GM19238 (cell line): ENCODE results near the gene TXLNA.
A peak's percentile ranks its signal among the peaks of the same experiment; 100 is the strongest.

Source experiments
- DNase-seq: peaks from one replicate; pipeline ENCODE4 v3.0.0; 2011; ENCODE audit warnings: low spot score; ENCODE audit not compliant: insufficient read length

Gene TXLNA

DNA sequence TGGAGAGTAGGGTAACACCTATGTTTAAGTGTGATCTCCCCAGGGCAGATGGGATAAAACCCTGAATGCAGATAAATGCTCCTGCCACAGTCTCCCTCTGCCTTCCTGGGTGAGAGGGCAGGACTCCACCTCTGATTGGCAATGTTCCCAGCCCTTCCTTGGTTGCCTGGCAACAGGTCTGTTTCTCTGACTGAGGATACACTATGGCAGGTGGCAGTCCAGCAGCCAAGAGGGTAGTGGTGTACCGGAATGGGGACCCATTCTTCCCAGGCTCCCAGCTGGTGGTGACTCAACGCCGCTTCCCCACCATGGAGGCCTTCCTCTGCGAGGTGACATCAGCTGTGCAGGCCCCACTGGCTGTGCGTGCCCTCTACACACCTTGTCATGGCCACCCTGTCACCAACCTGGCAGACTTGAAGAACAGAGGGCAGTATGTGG lies 29.4 kb downstream of the TXLNA start, which contains the start of gene DCDC2B:
TSS of gene DCDC2B (plus strand) at position 199 of the 438 bp plus-strand sequence. CDS start at position 204, 5 bp downstream.
- DNase-seq: no peak

DNA sequence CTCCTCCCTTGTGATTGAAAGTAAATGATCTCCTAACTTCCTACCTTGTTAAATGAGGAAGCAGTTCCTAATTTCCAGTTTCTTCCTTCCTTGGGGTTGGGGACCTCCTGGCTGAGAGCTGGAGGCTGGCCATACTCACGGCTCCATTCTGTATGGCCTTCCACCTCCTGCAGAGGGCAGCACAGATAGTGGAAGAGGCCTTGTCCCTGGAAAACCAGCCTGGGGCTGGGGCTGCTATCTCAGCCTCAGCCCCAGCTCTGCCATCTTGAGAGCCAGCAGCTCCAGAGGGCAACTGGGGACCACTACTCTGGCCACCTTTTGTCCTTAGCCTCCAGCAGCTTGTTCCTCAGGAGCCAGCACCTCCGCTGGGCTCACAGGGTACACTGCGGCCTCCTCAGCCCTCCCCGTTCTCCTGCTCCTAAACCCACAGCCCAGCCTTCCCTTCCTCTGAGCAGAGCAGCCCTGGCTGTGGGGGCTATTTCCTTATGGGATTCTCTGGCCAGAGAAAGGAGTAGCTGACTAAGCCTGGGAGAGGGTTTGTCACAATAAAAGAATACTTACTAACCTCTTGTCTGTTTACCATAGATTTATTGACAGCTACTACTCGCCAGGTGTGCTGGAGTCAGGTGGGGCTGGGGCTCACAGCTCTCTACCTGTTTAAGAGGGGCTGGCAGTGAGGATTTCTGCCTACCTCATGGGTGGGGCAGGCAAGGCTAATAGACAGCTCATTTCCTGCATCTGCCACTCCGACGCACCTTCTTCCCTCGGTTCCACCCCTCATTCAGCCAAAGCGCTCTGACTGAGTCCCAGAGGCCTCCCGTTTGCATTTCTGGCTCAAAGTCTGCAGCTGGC lies 36.4 kb downstream of the TXLNA start:
- peak; percentile 43 for DNase-seq

DNA sequence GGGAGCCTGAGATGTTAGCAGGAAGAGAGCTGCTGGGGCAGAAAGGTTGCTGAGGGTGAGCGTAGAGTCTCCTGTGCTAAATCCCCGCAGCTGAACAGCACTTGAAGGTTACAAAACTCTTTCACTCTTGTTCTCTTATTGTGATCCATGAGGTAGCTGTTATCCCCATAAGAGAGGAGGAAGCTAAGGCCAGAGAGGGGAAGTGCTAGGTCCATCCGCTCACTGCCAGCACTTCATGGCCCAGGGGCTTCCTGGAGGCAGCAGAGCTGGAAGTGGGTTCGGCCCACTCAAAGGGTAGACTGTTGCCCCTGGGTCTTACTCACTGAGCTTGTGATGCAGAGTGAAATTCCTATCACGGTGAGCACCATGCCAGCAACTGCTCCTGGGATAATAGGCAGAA lies 37.1 kb downstream of the TXLNA start:
- DNase-seq: no peak

DNA sequence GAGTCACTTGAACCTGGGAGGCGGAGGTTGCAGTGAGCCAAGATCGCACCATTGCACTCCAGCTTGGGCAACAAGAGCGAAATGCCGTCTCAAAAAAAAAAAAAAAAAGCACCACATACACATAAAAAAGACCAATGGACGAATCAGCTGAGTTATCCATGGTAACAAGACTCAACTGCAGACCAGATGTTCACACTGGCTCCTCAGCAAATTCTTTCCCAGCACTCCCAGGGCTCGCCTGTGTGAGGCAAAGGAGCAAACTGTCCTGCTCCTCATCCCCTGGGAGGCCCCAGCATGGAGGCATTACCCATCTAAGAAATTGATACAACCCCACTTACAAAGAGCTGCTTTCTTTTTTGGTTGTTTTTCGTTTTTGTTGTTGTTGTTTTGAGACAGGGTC lies 39.5 kb downstream of the TXLNA start:
- DNase-seq: no peak

DNA sequence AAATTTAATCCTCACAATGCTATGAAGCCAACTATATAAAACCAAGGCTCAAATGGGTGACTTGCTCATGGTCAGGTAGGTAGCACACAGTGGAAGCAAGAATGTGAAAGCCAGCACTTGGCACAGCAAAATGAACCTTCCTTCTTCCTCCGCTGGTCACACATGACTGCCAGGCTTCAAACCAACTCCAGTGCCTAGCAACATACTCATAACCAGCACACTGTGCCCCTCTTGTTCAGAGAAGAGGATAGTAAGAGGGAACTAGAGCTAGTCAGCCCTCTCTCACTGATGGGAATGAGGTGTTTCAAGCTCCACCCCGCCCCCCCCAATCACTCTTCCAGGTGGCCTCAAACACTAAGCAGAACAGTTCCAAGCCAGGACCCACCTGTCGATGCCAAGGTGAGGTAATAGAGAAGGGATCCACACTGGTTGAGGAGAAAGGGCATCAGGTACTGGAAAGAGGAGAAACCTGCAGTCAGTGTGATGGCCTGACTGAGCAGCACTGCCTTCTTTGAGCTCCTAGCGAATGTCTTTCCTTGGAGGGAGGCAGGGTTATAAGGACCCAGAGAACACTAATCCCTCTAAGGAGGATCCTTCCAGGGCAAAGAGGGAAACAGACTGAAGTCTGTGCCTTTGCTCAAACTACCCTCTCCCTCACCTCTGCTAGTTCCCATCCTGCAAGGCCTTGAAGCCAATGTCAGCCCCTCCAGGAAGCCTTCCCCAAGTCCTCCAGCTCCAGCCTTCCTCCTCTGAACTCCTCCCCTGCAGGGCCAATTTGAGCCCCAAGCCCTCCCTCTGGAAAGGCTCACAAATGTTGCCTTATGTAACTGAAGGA lies 41.5 kb downstream of the TXLNA start:
- DNase-seq: no peak

DNA sequence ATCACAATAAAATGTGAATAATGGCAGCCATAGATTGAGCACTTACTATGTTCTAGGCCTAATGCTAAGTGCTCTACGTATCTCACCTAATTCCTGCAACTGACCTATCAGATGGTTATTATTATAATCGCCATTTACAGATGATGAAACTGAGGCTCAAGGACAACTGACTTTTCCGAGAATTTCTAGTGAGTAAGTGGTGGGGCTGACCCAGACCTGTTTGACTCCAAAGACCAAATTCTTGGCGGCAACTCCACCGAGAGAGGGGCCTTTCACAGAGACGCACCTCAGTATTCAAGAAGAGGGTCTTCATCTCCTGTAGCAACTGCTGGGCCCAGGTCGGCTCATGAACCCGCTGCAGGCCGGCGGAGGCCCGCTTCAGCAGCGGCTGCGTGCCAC lies 42.1 kb downstream of the TXLNA start:
- DNase-seq: no peak

DNA sequence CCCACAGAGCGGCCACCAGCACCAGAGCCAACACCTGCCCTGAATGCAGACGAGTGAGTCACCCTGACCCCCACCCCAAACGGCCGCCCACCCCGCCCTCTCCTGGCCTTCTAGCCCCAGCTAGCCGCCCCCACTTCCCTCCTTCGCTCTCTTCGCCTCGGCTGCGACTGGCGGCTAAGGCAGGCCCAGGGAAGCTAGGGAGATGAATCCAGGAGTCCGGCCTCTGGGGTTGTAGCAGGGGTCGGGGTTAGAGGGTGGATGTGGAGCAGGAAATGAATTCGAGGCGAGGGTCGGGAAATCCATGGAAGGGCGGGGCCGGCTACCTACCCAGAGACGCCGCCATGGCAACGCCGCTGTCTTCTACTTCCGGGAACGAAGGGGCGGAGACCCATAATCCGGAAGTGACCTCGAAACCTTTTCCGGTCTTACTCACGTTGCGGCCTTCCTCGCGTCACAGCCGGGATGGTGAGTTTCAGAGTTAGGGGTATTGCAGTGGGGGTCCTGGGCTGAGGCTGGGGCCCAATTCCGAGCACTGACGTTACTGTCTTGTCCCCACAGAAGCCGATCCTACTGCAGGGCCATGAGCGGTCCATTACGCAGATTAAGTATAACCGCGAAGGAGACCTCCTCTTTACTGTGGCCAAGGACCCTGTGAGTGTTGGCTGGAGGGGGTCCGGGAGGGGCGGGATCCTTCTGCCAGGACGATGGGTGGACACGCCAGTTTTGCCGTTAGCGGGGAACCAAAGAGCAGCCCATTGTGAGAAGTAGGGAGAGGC lies 42.7 kb downstream of the TXLNA start, which contains the start of the genes EIF3I and TMEM234:
TSS of gene EIF3I (plus strand) at position 428 of the 776 bp plus-strand sequence. CDS start at position 463, 35 bp downstream.
TSS of gene TMEM234 (minus strand) at position 374 of the 776 bp plus-strand sequence. CDS start at position 343, 31 bp downstream.
- peak; percentile 92 for DNase-seq

DNA sequence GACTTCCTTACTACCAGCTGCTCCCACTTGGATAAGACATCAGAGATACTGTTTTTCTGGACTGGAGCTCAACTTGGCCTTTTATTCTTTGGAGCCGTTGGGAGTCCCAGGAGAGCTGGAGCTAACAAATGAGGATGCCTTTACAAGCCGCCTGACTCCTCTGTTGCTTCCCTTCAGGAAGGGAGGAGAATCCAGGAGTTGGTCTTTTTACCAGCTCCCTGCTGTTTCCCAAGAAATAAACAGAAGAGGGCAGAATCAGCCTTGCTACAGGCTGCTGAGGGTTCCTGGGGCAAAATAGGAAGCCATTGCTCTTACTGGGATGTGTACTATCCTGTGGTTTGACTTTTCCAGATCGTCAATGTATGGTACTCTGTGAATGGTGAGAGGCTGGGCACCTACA lies 44.2 kb downstream of the TXLNA start:
- no peak for DNase-seq

DNA sequence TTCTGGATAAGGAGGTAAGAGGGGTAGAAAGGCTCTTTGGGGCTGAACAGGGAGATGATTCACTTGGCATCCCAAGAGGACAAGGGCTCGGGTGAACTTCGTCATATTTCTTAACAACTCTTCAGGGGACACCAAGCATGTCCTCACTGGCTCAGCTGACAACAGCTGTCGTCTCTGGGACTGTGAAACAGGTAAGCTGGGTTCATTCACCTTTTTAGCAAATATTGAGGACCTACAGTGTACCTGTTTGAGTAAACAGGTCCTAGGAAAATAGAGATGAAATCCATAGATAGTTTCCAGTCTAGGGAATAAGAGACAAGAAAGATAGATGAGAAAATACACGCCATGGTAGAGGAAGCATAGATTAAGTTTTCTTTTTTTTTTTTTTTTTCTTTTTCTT lies 44.8 kb downstream of the TXLNA start:
- DNase-seq: no peak

DNA sequence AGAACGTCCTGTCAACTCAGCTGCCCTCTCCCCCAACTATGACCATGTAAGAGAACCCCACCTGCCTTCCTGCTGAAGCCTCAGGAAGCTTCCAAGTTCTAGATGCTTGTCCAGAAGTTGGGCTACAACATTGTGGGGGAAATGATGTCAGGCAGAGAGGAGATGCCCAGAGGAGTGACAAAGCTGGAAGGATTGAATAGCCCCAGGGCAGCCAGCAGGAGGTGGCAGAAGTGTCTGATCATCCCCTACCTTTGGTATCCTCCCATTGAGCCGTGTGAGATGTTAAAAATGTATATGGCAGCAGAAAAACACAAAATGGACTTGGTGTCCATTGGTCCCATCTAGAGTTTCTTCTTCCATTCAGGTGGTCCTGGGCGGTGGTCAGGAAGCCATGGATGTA lies 49.3 kb downstream of the TXLNA start:
- no peak for DNase-seq

DNA sequence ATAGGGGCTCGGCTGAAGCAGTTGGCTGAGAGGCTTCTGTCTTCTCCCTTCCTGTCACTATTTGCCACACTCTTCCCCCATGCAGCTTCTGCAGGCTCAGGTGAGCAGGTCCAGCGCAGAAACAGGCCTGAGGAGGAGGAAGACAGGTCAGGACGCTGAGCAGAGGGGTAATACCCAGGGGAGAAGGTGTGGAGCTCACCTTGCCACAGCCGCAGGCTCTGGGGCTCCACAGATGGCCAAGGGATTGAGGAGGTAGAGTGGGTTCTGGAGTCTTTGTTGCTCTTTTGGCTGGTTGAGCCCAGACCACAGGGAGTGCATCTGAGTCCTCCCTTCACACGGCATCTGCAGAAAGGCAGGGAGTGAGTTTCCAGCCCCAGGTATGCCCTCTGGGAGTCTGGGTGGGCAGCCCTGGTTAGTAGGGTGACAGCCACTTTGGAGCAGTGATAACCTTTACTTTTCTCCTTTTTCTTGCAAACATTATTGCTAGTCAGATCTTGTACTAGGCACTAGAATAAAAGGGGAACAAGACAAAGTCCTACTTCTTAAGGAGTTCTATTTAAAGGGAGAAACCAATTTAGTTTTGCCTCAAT lies 52.5 kb downstream of the TXLNA start:
- no peak for DNase-seq

DNA sequence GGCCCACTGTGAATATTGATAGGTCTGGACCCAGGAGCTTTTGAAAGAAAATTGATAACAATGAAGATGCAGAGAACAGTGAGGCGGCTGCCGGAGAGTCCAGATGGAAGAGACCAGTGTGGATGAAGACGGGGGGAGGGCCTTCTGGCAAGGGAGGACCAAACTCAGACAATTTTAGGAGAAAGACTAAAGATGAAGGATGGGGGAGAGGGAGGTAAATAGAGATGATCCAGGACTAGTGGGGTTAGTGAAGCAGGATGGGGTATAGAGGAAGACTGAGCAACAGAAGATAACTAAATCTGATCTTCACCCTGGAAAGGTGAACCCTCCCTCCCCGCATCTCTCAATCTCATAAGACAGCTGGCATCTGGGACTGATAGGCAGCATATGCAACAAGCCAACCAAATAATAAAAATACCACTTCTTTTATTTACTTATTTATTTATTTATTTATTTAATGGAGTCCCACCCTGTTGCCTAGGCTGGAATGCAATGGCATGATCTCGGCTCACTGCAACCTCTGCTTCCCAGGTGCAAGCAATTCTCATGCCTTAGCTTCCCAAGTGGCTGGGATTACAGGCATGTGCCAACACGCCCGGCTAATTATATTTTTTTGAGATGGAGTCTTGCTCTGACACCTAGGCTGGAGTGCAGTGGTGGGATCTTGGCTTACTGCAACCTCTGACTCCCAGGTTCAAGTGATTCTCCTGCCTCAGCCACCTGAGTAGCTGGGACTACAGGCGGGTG lies 53.3 kb downstream of the TXLNA start:
- no peak for DNase-seq

DNA sequence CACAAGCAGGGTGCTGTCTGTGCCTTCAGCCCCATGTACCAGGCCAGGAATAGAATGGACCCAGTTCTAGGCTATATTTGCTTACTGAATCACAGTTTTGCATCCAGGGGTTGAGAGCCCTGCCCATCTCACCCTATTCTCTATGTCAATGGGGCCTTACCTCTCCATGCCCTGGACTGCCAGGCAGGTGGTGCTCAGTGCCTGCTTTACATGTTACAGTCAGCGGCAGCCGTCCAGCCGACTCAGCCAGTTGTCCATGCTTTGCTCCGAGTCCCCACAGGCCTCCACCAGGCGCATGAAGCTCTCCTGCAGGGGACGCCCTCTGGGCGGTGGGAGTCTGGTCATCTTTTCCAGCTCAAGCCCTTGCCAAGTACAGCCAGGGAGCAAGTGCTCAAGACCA lies 55.3 kb downstream of the TXLNA start:
- no peak for DNase-seq

DNA sequence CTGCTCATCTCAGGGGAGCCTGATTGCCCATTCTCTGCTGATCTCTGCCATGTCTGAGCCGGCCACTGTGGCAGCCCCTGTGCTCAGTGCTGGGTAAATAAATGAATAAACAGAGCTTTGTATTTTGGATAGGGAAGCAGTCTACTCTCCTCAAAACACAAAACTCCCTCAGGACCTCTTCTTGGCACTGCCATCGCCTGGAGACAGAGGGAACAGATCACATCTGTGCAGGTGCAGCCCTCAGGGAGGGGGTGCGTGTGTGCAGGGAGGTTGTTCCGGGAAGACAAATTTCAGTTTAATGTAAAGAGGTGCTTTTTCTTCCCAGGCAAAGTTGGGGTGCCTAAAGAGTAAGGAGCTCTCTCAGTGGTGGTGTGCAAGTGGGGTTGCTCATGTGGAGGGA lies 59.9 kb downstream of the TXLNA start:
- no peak for DNase-seq

DNA sequence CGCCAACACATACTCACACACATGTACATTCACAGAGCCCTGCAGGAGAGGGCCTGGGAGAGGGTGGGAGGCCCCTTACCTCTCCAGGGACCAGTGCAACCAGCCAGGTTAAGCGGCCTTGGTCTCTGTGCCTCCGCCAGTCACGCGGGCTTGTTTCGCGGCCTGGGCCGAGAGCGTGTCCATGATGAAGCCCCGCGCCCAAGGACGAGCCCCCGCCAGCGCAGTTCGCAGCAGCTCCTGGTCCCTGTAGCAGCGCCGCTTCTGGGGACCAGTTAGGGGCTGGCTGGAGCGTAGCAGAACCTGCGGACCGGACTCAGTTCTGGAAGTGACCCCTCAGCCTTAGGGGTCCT lies 60.3 kb downstream of the TXLNA start:
- no peak for DNase-seq

DNA sequence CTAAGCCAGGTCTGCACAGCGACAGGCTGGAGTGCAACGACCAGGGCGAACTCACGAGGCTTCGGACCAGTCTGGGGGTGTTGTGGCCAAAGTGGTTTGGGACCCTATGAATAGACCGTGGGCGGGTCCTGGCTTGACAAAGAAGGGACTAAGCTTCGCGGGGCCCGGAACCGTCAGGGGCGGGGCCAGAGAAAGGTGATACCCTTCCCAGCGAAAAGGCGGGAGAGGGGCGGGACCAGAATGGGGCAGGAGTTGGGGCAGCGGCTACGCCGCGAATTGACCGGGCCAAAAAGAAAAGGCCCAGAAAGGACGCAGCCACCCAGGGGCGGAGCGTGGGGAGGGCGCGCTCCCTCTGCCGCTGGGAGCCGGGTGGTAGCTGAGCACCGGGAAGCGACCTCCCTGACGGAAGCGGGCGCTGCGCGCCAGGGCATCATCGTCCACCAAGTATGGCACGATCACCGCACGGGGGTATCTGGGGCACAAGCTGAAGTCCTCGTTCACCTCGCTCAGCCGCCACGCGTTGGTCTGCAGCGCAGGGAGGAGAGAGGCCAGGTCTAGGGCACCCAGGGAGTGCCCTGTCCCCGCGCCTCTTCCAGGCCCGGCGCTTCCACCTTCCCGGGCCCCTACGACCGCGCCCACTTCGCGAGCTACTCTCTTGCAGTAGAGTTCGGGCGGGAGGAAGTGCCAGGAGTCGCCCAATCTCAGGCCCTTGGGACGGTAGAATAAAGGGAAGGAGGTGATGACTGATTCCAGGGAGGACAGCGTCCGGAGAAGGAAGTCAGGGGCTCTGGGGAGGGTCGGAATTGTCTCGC lies 60.9 kb downstream of the TXLNA start:
- peak; percentile 31 for DNase-seq

DNA sequence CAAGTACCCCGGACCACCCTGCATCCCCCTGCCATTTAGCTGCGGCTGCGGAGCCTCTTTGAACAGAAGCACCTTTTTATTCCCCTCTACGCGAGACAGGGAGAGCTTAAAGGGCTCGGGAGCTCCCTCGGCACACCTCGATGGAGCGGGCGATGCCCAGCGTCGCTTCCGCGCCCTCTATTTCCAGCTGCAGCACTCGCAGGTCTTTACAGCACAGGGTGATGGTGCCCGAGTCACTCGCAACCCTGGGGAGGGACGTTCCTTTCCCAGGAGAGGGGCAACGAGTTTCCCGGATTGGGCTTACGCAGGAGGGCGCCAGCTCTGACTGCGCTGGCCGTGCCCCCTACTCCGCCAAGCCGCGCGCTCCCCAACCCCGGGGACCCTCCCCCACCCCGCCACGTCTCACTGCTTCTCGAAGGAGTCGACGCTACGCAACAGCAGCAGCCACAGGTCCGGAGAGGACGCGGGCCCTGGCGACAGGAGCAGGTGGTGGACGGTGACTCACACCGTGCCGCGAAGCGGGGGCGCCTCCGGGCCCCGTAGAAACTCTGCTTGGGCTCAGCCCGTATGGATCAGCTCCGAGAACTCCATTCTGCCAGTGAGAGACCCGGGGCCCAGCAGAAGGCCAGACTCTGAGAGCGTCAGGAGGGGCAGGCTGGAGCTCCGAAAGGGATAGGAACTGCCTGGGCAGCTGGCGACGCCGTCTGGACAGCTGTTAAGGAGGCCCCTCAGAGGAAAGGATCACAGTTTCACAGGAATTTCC lies 61.7 kb downstream of the TXLNA start:
- DNase-seq: peak; percentile 51

DNA sequence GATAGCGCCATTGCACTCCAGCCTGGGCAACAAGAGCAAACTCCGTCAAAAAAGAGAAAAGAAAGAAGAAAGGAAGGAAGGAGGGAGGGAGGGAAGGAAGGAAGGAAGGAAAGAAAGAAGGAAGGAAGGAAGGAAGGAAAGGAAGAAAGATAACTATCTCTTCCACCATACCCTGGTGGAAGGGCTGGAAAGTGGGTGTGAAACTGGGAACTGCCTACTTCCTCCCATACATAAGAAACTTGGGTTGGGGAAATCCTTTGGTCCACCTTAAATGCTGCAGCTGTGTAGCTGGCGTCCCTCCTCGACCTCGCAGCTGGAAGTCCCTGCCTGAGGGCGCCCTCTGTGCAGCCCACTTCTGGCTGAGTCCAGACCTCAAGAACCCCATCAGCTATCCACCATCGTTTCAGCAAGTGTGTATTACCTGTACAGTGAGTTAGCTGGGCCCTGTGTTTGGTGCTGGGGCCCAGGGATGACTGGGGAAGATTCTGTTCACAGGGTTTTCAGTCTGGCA lies 62.9 kb downstream of the TXLNA start:
- no peak for DNase-seq

DNA sequence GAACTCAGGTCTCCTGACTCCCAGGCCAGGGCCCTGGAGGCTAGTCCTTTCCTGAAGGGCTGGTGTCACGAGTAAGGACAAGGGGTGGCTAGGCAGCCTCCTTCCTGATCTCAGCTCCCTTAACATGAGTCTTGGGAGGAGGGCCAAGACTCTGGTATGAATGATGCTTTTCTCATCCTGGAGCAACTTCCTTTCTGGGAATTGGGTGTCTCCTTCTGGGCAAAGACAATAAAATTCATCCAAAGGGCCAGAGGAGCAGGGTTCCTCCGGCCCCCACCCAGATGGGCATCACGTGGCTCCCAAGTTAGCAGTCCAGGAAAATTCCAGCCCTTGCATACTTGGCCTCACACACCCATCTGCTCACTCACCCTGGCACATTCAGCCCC lies 67.4 kb downstream of the TXLNA start, which contains the start of gene FAM167B:
TSS of gene FAM167B (plus strand) at position 335 of the 386 bp plus-strand sequence. CDS start 200 bp downstream, outside the sequence.
- no peak for DNase-seq
